GM21737 (cell line): Measurements from ENCODE around the gene TMCO2.
"Not testable (repeated sequence)": the region's sequence is repeated elsewhere in the genome, so short reads cannot be mapped to it uniquely, and the experiment has no call there.

Source experiments
- ATAC-seq: cut with Tn5 transposase; IDR thresholded peaks from one replicate; pipeline ENCODE4 v1.9.1; 2021; ENCODE audit warnings: mild to moderate bottlenecking, moderate library complexity; ENCODE audit not compliant: unreplicated experiment

TMCO2 gene

DNA sequence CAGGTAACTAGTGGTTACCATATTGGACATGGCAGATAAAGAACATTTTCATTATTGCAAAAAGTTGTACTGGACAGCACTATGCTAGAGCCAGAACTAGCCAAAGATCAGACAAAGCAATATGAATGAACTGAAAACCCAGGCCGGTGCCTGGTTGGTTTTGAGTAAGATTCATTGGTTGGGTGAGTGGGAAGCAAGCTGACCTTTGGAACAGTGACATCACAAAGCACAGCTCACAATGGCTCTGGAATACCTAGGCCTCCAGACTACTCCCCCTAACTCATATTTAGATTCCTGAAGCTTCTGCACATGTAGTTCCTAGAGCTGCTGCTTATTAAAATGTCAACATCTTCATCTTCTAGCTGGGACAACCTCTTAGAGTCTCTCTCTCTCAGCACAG lies at the start of gene TMCO2:
Gene TMCO2 (plus strand): TSS at position 283 of the 400 bp plus-strand sequence. CDS start 57 bp downstream, at position 340.
- ATAC-seq = no peak

DNA sequence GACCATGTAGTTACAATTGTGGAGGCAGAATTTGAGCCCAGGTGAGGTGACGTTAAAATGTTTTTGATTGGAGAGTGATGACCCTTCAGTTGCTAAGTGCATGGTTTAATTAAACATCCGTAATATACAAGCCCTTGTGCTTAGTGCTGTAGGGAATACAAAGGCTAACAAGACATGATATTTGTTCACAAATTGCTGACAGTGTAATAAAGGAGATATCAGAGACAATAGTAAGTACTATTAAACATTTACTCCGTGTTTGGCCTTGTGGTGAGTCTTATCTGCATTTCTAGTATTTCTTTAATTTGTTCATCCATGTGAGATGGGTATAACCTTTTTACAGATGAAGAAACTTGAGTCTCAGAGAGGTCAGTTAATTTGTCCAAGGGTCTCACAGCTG lies 48.6 kb upstream of the TMCO2 start:
- ATAC-seq = no peak

DNA sequence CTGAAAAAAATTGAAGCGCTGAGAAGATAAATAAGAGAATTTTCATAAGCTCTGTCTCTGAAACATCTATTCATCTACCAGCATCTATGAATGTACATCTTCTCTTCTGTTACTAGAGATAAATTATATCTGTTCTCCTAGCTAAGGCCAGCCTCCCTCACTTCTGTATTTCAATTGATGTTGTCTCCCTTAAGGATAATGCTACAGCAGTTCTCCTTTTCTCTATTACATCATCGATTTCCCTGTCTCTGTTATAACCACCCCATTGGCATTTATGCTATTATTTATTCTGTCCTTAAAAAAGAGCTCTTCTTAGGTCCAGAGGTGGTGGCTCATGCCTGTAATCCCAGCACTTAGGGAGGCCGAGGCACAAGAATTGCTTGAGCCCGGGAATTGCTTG lies 42.9 kb upstream of the TMCO2 start:
- ATAC-seq = no peak

DNA sequence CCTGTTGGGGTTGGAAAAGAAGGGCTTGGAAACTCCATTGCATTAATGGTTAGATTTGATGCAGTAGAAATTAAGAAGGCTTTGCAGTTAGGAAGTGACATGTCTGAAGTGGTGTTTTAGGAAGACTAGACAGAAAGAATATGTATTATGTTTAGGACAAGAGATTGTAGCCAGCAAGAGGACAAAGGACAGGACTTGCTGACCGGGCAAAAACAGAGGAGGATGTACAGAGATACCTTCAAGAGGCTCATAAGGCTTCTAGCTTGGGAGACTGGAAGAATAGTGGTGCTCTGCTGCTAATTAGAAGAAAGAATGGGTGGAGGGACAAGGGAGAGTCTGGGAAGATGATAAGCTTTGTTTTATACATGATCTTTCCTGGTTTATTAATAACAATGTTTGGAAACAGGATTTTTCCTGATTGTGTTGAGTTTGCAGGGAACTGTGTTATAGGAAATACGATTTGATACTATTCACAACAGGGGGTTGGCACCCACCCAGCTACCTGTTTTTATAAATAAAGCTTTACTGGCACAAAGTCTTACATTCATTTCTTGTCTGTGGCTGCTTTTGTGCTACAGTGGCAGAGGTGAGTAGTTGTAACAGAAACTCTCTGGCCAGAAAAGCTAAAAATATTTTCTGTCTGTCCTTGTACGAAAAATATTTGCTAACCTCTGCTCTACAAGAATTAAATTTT lies 37.1 kb upstream of the TMCO2 start:
- no peak for ATAC-seq

DNA sequence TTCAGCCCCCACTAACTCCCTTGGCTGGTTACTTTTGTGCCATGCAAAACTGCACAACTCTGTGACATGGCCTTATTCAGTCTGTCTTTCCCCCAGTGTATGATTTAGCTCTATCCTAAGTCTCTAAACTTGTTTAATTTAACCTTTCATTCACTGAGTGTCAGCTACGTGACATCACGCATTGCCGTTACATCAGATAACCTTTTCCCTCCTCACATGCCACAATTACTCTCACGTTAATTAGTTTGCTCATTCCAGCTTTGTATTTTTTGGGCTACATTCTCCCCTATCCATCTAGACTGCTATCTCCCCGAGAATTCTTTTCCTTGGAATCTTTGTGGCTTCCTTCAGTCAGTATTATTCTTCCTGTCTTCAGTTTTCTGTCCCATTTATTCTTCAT lies 29.4 kb upstream of the TMCO2 start:
- no peak for ATAC-seq

DNA sequence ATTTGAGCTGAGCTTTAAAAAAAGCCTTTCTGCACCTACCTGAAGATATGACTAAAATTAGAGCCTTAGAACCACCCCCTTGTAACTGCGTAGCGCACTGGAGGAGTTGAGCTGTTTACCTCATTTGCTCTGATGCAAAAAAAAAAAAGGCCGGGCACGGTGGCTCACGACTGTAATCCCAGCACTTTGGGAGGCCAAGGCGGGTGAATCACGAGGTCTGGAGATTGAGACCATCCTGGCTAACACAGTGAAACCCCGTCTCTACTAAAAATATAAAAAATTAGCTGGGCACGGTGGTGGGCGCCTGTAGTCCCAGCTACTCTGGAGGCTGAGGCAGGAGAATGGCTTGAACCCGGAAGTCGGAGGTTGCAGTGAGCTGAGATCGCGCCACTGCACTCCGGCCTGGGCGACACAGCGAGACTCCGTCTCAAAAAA lies 26.2 kb upstream of the TMCO2 start:
- not testable (repeated sequence) for ATAC-seq

DNA sequence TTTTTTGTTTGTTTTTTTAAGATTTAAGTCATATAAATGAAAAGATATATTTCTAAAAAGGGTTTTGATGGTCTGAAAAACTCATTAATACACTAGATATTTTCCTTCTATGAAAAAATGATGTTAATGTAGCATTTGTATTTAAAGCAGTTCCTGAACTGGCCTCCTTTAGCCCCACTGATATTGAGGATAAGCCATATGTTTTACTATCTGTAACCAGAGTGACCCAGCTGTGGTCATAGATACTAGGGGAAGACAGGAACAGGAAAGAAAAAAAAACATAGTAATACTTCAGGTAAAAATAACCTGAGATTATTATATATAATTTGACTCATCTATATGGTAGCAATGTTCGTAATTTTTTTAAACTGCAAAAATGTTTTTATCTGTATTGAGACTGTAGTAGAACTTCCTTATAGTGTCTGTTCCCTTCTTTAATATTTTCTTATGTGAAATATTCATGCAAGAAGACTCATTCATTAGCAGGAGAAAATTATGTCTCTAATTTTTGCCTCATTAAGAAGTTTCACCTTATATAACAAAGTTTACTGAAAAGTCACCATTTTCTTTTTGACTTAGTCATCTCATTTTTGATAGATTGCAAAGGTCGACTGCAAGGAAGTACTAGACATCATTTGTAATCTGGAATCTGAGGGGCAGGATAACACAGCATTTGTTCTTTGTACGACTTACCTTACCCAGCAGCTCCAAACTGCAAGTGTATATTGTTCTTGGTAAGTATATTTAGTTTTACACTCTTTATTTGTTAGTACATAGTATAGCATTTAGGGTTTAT lies 25.6 kb upstream of the TMCO2 start:
- ATAC-seq = no peak

DNA sequence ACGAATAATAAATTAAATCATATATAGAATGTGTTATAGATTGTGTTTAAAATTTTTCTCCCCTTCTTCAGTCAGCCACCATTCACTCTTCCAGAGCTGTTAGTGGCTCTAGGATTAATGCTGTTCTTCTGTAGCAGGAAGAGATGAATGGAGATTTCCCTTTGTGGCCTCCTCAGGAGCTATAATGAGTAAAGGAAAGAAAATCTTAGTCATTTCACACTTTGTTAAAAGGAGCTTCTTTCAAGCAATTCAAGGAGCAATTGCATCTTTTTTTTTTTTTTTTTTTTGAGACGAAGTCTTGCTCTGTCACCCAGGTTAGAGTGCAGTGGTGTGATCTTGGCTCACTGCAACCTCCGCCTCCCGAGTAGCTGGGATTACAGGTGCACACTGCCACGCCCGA lies 23.7 kb upstream of the TMCO2 start:
- no peak for ATAC-seq

DNA sequence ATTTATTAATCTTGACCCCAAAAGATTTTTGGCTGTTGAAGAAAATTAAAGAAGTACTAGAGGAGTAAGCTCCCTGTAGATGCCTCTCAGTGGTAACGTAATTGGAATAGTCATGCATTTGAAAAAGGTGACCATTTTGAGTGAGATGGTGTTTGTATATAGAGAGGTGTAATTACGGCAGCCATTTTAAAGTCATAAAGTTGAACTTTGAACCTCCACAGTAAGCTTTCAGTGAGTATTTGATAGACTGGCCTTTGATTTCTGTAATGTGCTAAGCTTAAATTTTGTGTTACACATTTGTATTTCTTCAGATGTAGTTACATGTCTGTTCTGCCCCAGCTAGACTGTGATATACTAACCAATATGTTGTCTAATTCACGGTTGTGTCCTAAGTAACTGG lies 21.5 kb upstream of the TMCO2 start:
- no peak for ATAC-seq

DNA sequence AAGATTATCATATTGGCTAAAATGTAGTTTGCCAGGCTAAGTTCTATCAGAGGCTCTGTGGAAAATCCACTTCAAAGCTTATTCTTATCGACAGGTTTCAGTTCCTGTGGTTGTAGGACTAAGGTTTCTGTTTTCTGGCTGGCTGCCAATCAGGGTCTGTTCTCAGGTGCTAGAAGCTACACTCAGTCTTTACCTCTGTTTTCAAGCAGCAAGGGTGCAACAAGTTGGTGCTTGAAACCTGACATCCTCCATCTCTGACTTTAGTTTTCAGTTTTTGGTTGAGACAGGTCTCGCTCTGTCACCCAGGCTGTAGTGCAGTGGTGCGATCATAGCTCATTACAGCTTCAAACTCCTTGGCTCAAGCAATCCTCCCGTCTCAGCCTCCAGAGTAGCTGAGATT lies 15.3 kb upstream of the TMCO2 start:
- peak; percentile 78 for ATAC-seq

DNA sequence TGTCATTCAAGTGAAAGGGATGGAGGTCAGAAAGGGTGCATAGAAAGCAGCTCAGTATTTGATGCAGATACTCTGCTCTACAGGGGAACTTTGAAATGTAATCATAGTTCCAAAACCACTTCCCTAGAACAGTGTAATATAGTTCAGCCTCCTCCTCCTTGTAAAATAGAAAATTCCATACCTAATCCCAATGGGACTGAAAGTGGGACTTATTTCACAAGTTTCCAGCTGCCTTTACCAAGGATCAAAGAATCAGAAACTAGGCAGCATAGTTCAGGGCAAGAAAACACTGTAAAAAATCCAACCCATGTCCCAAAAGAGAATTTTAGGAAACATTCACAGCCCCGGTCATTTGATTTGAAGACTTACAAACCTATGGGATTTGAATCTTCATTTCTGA lies 8.1 kb upstream of the TMCO2 start:
- no peak for ATAC-seq

DNA sequence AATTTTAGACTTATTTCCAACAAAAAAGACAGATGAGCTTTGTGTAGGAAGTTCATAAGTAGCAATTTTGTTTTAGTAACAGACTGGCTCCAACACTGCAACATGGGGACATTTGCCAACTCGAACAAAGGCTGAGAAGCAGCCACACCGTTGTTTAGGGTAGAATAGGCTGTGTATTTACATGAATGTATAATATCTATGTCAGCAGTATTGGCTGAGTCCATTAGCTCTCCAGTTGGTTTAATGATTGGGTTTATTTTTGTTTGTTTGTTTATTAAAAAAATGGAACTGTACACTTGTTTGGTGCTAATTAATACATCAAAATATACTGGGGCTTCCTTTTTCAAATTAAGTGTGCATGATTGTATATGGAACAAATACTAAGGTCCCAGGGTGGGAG lies 7.3 kb upstream of the TMCO2 start:
- ATAC-seq = no peak

DNA sequence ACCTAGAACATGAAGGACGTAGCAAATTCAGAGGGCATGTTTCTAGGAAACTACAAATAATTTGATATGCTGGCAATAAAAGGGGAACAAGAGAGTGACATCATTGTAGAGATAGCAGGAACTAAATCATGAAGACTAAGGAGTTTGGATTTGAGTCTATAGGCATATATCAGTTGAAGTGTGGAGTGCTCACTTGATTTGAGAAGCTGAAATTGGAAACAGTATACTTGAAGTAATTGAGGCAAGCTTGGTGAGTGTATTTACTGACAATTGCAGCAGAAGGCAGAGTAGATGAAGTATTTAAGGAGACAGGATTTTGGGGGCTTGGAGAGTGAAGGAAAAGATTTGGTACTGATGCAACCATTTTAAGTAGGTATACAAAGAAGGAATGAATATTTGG lies 6.4 kb upstream of the TMCO2 start:
- ATAC-seq = no peak

DNA sequence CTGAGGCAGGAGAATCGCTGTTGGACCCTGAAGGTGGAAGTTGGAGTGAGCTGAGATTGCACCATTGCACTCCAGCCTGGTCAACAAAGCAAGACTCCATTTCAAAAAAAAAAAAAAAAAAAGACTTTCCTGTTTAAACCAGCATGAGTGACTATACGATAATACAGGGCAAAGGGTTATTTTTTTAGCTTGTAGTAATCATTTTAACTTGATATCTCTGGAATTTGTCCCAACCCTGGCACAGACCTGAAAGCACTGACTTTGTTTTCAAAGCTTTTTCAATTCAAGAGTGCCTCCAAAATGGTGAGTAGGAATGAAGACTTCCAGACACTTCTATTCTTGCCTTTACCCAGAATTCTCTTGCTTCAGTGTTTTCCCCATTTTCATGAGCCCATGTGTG lies 4.4 kb upstream of the TMCO2 start:
- no peak for ATAC-seq

DNA sequence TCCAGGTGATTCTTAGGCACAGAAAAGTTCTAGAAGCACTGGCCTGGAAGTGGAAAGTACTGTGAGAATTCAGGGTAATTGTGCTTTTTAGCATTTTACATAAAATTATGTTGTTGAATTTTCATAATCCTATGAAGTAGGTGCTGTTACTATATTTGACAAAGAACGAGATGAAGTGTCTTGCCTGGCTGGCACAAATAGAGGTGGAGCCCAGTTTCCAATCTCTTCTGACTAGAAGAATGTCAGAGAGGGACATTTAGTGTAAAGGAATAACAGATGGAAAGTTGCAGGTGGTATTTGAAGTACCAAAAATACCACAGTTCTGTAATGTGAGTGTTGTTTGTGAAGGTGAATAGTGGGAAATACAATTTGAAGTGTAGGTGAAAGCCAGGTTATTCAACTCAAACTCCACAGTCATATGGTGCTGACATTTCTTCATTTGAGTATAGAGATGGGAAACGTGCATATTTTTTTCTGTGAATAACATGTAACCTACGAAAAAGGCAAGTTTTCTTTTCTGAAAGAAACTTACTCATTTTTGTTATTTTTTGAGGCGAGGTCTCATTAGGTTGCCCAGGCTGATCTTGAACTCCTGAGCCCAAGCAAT lies 3.5 kb upstream of the TMCO2 start:
- no peak for ATAC-seq

DNA sequence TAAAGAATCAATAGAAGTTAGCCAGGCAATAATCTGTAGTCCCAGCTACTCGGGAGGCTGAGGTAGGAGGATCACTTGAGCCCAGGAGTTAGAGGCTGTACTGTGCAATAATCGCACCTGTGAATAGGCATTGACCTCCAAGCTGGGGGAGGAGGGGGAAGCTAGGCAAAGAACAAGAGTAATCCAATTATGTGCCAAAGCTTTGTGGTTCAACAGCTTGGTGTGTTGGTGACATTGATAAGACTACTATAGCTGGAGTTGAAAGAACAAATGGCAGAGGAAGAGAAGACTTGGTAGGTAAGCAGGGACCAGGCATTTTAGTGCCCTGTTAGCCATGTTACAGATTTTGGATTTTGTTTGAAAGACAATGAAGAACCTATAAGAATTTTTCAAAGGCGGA lies 2.1 kb upstream of the TMCO2 start:
- ATAC-seq = no peak

DNA sequence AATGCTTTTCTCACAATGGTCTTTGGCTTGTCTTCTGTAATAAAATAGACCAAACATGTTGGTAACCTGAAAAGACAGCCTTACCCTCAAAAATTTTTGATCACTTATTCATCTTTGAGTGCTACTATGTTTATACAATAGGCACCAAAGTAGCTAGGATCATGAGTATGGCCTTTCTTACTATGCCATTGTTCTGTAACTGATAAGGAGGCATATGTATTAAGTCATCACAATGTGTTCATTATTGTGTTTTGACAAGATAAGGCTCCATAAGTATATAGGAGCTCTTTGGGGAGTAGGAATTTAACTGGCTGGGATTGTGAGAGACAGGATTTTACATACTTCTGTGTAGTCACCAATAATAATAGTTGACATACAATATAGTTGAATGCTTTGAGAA lies 675 bp downstream of the TMCO2 start:
- ATAC-seq = no peak

DNA sequence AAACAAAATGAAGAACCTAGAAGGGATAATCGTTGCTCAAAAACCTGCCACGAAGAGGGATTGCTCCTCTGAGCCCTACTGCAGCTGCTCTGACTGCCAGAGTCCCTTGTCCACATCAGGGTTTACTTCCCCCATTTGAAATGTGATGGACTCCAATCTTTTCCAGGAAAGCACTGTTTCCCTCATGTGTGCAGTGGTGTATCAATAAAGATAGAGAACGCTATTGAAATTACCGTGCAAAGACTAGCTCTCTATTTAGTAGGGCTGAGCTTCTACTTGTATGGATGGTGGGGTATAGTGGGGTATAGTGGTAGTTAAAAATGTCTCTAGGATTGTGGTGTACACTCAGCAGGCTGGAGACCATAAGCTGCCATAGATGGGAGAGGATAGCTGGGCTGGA lies 3.7 kb downstream of the TMCO2 start:
- no peak for ATAC-seq

DNA sequence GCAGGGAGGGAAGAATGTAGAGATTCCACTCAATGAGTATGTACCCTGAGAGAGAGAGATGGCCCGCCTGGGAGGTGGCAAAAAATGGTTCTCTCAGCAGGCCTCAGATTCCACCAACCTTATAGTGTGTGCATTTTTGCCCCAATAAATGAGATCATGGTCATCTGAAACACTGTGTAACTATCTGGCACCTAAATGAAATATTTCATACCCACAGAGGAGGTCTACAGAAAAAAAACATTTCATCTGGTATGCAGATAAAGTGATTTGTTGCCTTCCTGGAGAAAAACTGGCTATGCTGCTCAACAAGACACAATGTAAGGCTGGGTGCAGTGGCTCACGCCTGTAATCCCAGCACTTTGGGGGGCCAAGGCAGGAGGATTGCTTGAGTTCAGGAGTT lies 4.9 kb downstream of the TMCO2 start:
- no peak for ATAC-seq

DNA sequence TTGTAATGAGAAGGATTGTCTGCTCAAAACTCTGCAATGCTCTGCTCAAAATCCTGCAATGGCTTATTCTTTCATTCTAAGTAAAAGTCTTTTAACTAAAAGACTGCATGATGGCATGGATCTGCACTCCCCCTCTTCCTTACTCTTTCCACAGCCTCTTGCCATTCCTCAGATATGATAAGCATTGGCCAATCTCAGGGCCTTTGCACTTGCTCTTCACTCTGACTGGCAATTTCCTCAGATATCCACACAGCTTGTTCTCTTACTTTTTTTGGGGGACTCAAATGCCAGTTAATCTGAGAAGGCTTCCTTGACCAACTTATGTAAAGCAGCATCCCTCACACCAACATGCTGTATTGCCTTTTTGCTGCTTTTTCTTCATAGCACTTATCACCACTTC lies 7.5 kb downstream of the TMCO2 start:
- no peak for ATAC-seq

DNA sequence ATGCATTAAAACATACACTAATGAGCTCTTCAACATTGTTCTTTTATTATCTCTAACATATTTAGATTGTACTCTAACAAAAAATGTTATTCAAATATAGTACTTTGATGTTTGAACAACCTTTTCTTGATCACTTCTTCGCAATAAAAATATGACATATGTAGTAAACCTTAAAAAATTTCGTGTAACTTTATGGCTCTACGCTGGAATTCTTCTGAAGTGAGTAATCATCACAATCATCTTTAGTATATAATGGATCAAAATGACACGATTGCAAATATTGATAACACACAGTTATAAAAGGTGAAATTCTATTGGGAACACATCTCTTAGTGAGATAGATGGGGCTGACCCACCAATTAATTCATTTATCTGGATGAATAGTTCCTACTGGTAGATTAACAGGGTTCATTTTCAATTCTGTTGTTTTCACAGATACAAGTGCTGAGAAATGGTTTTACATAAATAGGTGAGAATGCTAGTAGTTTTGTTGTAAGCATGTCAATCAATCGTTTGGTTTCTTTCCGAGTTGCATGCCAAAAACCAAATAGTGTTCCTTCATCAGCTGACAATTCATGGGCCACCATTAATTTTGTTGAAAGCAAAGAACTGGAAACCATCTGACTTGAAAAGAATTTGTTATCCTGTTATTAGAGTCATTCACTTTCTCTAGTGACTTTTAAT lies 8.8 kb downstream of the TMCO2 start:
- ATAC-seq = no peak

DNA sequence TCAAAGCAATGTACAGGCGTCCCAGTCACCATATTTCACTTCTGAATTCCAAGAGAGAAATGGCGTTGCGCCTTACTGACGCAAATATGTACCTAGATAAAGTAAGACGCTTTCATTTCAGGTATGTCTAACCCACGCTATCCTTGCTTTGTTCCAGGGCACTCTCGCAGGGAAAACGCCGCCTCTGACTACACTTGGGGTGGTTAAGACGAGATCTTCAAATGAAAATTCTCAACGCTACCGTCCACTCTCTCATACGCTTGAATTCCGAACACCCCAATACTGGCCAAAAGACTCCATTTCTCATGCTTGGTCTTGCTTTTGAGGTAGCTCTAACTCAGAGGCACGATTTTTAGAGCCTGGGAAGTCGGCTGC lies 9.6 kb downstream of the TMCO2 start:
- ATAC-seq = peak; percentile 12
